ENCODE data around the gene SLC4A5. TPM values are rescaled to one million over a fixed set of nuclear protein-coding genes. Genes with fewer than 3 reads are reported as not detected.

The SLC4A5 gene
- total and polyA plus RNA-seq, 7 donors, result under 0.01 to 12.2 (median 1.8) TPM

GRCh38 chr2:74226648-74227213, 116.5 kb downstream of the SLC4A5 start:
- Histone ChIP-seq H3K4me1 (no peaks in the 10 kb centered on the region), H3K4me3 (no peak overlapping the region), H3K27ac (no peak overlapping the region), H3K9me3 (no peaks in the 10 kb centered on the region), H3K27me3 (no peaks in the 10 kb centered on the region), H3K36me3 (no peaks in the 10 kb centered on the region)
- intact Hi-C loops (cut with DNase I), result no loop called here
- WGBS, 2 donors, result 92% methylated on average over 21 of the region's 21 CpGs
- no peak for DNase-seq
- TF ChIP-seq EP300 (IDR thresholded peaks at IDR 0.05) (no peak), POLR2A (IDR thresholded peaks at IDR 0.05) (no peak), POLR2AphosphoS5 (IDR thresholded peaks at IDR 0.05) (no peak), CTCF (IDR thresholded peaks at IDR 0.05) (no peak)

DNA sequence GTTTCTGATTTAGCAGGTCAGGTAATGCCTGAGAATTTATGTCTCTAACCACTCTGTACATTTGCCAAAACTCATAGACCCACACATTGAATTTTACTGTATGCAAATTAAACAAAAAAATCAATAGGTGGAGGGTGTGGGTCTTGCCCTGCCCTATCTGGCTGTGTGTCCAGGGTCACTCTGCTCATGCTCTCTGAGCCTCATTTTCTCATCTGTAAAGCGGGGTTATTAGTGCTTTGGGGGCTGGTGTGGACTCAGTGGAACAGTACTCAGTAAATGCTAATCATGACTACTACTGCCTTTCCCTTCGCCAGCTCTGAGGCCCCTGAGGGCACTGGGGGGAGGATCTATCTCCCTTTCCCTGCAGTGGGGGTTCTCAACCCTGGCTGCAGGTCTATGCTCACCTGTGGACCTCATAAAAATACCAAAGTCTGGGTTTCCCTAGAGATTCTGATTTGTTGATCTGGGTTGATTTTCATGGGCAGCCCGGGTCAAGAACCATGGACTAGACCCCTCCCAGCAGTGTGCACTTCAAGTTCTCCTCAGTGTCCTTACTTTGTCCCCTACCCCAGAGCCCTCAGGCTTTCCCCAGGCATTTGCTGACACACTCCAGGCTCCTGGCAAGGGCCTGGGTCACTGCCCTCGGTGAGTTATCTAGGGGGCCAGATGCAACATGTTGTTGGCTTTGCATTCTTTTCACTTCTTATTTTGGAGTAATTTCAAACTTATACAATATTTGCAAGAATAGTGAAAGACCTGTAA, 117.3 kb downstream of the SLC4A5 start:
- TF ChIP-seq CTCF (IDR thresholded peaks at IDR 0.05) (no peak), EP300 (IDR thresholded peaks at IDR 0.05) (no peak), POLR2AphosphoS5 (IDR thresholded peaks at IDR 0.05) (no peak), POLR2A (IDR thresholded peaks at IDR 0.05) (no peak)
- Histone ChIP-seq H3K9me3 (no peaks in the 10 kb centered on the region), H3K27me3 (no peaks in the 10 kb centered on the region), H3K27ac (no peak overlapping the region), H3K4me1 (no peaks in the 10 kb centered on the region), H3K4me3 (no peak overlapping the region), H3K36me3 (no peaks in the 10 kb centered on the region)
- no peak for DNase-seq
- 83 to 86% methylated on average over 4 of the region's 4 CpGs for WGBS, 2 donors
- intact Hi-C loops (cut with DNase I), result no loop called here

- Histone ChIP-seq H3K4me1 (no peaks in the 10 kb centered on the region), H3K4me3 (no peak overlapping the region), H3K27ac (no peak overlapping the region), H3K27me3 (no peaks in the 10 kb centered on the region), H3K36me3 (no peaks in the 10 kb centered on the region), H3K9me3 (no peaks in the 10 kb centered on the region)
- TF ChIP-seq EP300 (IDR thresholded peaks at IDR 0.05), result no peak
- no peak for TF ChIP-seq POLR2AphosphoS5 (IDR thresholded peaks at IDR 0.05)
- TF ChIP-seq CTCF (IDR thresholded peaks at IDR 0.05), result no peak
- no peak for TF ChIP-seq POLR2A (IDR thresholded peaks at IDR 0.05)
- DNase-seq, result no peak
- intact Hi-C loops (cut with DNase I), result no loop called here
- 94 to 96% methylated on average over 8 of the region's 8 CpGs for WGBS, 2 donors
Measured at GRCh38 chr2:74223941-74224770, 119.1 kb downstream of the SLC4A5 start.

- H3K27ac ChIP-seq, result no peak overlapping the region
- TF ChIP-seq CTCF (IDR thresholded peaks at IDR 0.05) (no peak), EP300 (IDR thresholded peaks at IDR 0.05) (no peak), POLR2A (IDR thresholded peaks at IDR 0.05) (no peak), POLR2AphosphoS5 (IDR thresholded peaks at IDR 0.05) (no peak)
- no peaks in the 10 kb centered on the region for H3K9me3 ChIP-seq
- H3K4me3 ChIP-seq, result no peak overlapping the region
- DNase-seq, result no peak
- no peaks in the 10 kb centered on the region for H3K4me1 ChIP-seq
- 93 to 94% methylated on average over 6 of the region's 6 CpGs for WGBS, 2 donors
- H3K27me3 ChIP-seq, result no peaks in the 10 kb centered on the region
- intact Hi-C loops (cut with DNase I), result no loop called here
- H3K36me3 ChIP-seq, result no peaks in the 10 kb centered on the region
Measured at GRCh38 chr2:74222300-74222650, 120.9 kb downstream of the SLC4A5 start.
